ENCODE measurements around the gene SUGP2. TPM values are rescaled to one million over a fixed set of nuclear protein-coding genes. Genes with fewer than 3 reads are reported as not detected.
A peak's percentile ranks its signal among the peaks of the same experiment; 100 is the strongest.

Gene SUGP2
- total RNA-seq, 1 donor from 2014 or later: 75.6 TPM

DNA sequence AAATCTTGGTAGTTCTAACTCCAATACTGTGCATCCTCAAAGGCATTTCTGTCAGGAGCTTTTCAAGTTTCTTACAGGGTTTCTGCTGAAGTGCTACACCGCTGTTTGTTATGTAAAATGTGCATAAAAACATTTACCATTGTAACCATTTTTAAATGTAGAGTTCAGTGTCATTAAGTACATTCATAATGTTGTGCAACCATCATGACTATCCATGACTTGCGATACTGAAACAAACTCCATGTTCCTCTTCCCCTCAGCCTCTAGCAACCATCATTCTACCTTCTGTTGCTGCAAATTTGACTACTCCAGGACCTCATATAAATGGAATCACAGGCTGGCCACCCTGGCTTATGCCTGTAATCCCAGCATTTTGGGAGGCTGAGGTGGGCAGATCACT is 16.1 kb upstream of the SUGP2 start:
- Histone ChIP-seq H3K4me3 (no peak overlapping the region), H3K4me1 (no peaks in the 10 kb centered on the region), H3K9me3 (no peaks in the 10 kb centered on the region), H3K27ac (no peak overlapping the region), H3K36me3 (peaks cover 35% of the 10 kb centered on the region), H3K27me3 (no peaks in the 10 kb centered on the region)
- ATAC-seq (no peak), DNase-seq (no peak)
- intact Hi-C loops (cut with DNase I): no loop called here
- no peak for TF ChIP-seq CTCF (IDR thresholded peaks at IDR 0.05)

DNA sequence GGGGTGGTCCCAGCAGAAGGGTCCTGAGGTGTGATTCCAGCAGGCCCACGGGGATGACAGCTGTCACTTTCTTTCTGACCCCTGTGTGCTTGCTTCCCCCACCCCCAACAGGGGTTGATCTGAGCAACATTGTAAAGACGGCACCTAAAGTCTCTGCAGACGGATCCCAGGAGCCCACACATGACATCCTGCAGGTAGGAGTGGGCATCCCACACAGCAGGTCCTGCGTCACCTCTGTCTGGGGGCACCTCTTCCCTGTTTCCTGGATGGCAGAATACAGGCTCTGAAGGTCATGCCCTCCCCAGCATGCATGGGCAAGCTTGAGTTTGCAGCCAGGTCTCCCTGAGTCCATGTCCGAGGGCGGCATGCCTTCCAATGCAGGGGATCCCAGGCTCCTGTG is 10.6 kb upstream of the SUGP2 start:
- no peak for TF ChIP-seq CTCF (IDR thresholded peaks at IDR 0.05)
- H3K27me3 ChIP-seq: no peaks in the 10 kb centered on the region
- H3K4me3 ChIP-seq: no peak overlapping the region
- H3K9me3 ChIP-seq: no peaks in the 10 kb centered on the region
- peaks cover 4% of the 10 kb centered on the region for H3K4me1 ChIP-seq
- intact Hi-C loops (cut with DNase I): no loop called here
- no peak for DNase-seq
- H3K27ac ChIP-seq: no peak overlapping the region
- no peak for ATAC-seq
- peaks cover 24% of the 10 kb centered on the region for H3K36me3 ChIP-seq

- intact Hi-C loops (cut with DNase I): no loop called here
- ATAC-seq (no peak), DNase-seq (no peak)
- no peak overlapping the region for H3K4me3 ChIP-seq
- TF ChIP-seq CTCF (IDR thresholded peaks at IDR 0.05): no peak
- no peaks in the 10 kb centered on the region for H3K27me3 ChIP-seq
- peaks cover 4% of the 10 kb centered on the region for H3K4me1 ChIP-seq
- H3K9me3 ChIP-seq: no peaks in the 10 kb centered on the region
- H3K36me3 ChIP-seq: peaks cover 24% of the 10 kb centered on the region
- no peak overlapping the region for H3K27ac ChIP-seq
These were observed 10.2 kb upstream of the SUGP2 start for GRCh38 chr19:19043481-19043880.

- intact Hi-C loops (cut with DNase I): no loop called here
- Histone ChIP-seq H3K9me3 (no peaks in the 10 kb centered on the region), H3K4me1 (peaks cover 4% of the 10 kb centered on the region), H3K36me3 (peaks cover 24% of the 10 kb centered on the region), H3K27me3 (no peaks in the 10 kb centered on the region), H3K4me3 (no peak overlapping the region), H3K27ac (no peak overlapping the region)
- no peak for TF ChIP-seq CTCF (IDR thresholded peaks at IDR 0.05)
- ATAC-seq (no peak), DNase-seq (no peak)
These were observed 9.5 kb upstream of the SUGP2 start for GRCh38 chr19:19042732-19043280.

GRCh38 chr19:19040417-19040816 is 7.1 kb upstream of the SUGP2 start:
- intact Hi-C loops (cut with DNase I): no loop called here
- Histone ChIP-seq H3K4me3 (no peak overlapping the region), H3K9me3 (no peaks in the 10 kb centered on the region), H3K4me1 (peaks cover 4% of the 10 kb centered on the region), H3K27me3 (no peaks in the 10 kb centered on the region), H3K36me3 (peaks cover 22% of the 10 kb centered on the region), H3K27ac (peak overlapping the region; percentile 67)
- no peak for TF ChIP-seq CTCF (IDR thresholded peaks at IDR 0.05)
- peak; percentile 76 for DNase-seq
- peak; percentile 78 for ATAC-seq

DNA sequence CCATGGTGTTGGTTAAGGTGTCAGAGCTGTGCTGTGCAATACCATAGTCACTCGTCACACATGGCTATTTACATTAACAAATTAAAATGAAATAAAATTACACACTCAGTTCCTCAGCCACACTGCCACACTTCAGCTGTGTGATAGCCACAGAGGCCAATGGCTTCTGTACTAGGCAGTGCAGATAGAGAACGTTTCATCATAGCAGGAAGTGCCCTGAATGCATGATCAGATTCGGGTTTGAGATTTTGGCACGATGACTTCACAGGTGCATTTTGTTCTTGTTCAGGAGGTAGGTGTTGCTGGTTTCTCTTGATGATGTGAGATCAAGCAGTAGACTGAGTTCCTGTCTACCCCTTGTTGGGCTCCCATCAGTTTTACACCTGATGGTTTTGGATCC is 6.6 kb upstream of the SUGP2 start:
- no peak for TF ChIP-seq CTCF (IDR thresholded peaks at IDR 0.05)
- Histone ChIP-seq H3K27ac (no peak overlapping the region), H3K9me3 (no peaks in the 10 kb centered on the region), H3K36me3 (peaks cover 17% of the 10 kb centered on the region), H3K4me1 (peaks cover 4% of the 10 kb centered on the region), H3K27me3 (no peaks in the 10 kb centered on the region), H3K4me3 (no peak overlapping the region)
- DNase-seq: no peak
- ATAC-seq: no peak
- intact Hi-C loops (cut with DNase I): no loop called here
